WTC11 (cell line): Measurements from ENCODE around the gene ANAPC13. TPM values are rescaled to one million over a fixed set of nuclear protein-coding genes. Genes with fewer than 3 reads are reported as not detected.

ENCODE experiments used
- ATAC-seq: fragments of 200-7000 bp; cut with Tn5 transposase; 2 replicates; pipeline ENCODE4 v1.10.0; 2021; ENCODE audit warnings: mild to moderate bottlenecking, moderate library complexity
- CTCF ChIA-PET: fragments of 300-600 bp; sonication (Branson Sonifier 250); formaldehyde crosslinking; loops from one replicate; lab custom pipeline; 2021; ENCODE audit warnings: antibody characterized with exemption; lab: Charles Lee
- POLR2A ChIA-PET: fragments of 350-600 bp; sonication (Branson Sonifier 250); formaldehyde crosslinking; loops from one replicate; lab custom pipeline; 2021; ENCODE audit warnings: antibody characterized with exemption; lab: Charles Lee
- DNase-seq: peaks from one replicate; pipeline ENCODE4 v3.0.0; 2021; ENCODE audit warnings: low spot score
- H3K27ac Mint-ChIP-seq: 2 replicates; pipeline ENCODE4 v1.8.0; 2021; ENCODE audit warnings: mixed read lengths
- H3K27me3 Mint-ChIP-seq: 2 replicates; pipeline ENCODE4 v1.8.0; 2021; ENCODE audit warnings: low read depth, mild to moderate bottlenecking, moderate library complexity, mixed read lengths
- H3K36me3 Mint-ChIP-seq: 2 replicates; pipeline ENCODE4 v1.8.0; 2021; ENCODE audit warnings: mixed read lengths
- H3K4me1 Mint-ChIP-seq: 2 replicates; pipeline ENCODE4 v1.8.0; 2022; ENCODE audit warnings: mixed read lengths
- H3K4me3 Mint-ChIP-seq: 2 replicates; pipeline ENCODE4 v1.8.0; 2021; ENCODE audit warnings: mild to moderate bottlenecking, moderate library complexity, mixed read lengths
- H3K9me3 Mint-ChIP-seq: 2 replicates; pipeline ENCODE4 v1.8.0; 2021; ENCODE audit warnings: mixed read lengths
- AFF4 ChIP-seq: sonication (generic); formaldehyde crosslinking; IDR thresholded peaks from 2 replicates; pipeline ENCODE4 v1.8.1; 2023; ENCODE audit warnings: mild to moderate bottlenecking, missing genetic modification reagents, borderline replicate concordance
- AR ChIP-seq: fragments of 250-450 bp; sonication (Bioruptor Pico); IDR thresholded peaks from 2 replicates; pipeline ENCODE4 v1.9.0; 2021; ENCODE audit warnings: mild to moderate bottlenecking
- CREM ChIP-seq: sonication (generic); formaldehyde crosslinking; IDR thresholded peaks from 2 replicates; pipeline ENCODE4 v1.8.1; 2022; ENCODE audit warnings: mild to moderate bottlenecking, missing genetic modification reagents, moderate library complexity
- ESRRA ChIP-seq: sonication (generic); formaldehyde crosslinking; IDR thresholded peaks from 2 replicates; pipeline ENCODE4 v1.8.1; 2022; ENCODE audit warnings: mild to moderate bottlenecking, missing genetic modification reagents, borderline replicate concordance
- FOXP4 ChIP-seq: sonication (generic); formaldehyde crosslinking; IDR thresholded peaks from 2 replicates; pipeline ENCODE4 v1.8.0; 2022; ENCODE audit warnings: mild to moderate bottlenecking, missing genetic modification reagents
- KAT7 ChIP-seq: sonication (generic); formaldehyde crosslinking; IDR thresholded peaks from 2 replicates; pipeline ENCODE4 v1.8.1; 2023; ENCODE audit warnings: missing genetic modification reagents, mild to moderate bottlenecking, borderline replicate concordance
- NFATC4 ChIP-seq: fragments of 250-450 bp; sonication (Bioruptor Pico); IDR thresholded peaks from 2 replicates; pipeline ENCODE4 v1.9.0; 2021; ENCODE audit warnings: mild to moderate bottlenecking
- NR3C1 ChIP-seq: sonication (generic); formaldehyde crosslinking; conservative IDR thresholded peaks from 2 replicates; pipeline ENCODE4 v1.8.1; 2023; ENCODE audit warnings: low read depth, mild to moderate bottlenecking, missing genetic modification reagents
- OVOL2 ChIP-seq: fragments of 250-450 bp; sonication (Bioruptor Pico); IDR thresholded peaks from 2 replicates; pipeline ENCODE4 v1.9.0; 2021; ENCODE audit warnings: mild to moderate bottlenecking, borderline replicate concordance
- PRDM15 ChIP-seq: sonication (generic); formaldehyde crosslinking; IDR thresholded peaks from 2 replicates; pipeline ENCODE4 v1.8.0; 2022; ENCODE audit warnings: missing genetic modification reagents
- SP1 ChIP-seq: sonication (generic); formaldehyde crosslinking; conservative IDR thresholded peaks from 2 replicates; pipeline ENCODE4 v1.8.1; 2022; ENCODE audit warnings: missing genetic modification reagents
- ZBTB21 ChIP-seq: sonication (generic); formaldehyde crosslinking; IDR thresholded peaks from 2 replicates; pipeline ENCODE4 v1.8.1; 2023; ENCODE audit warnings: mild to moderate bottlenecking, missing genetic modification reagents, borderline replicate concordance
- ZNF138 ChIP-seq: sonication (generic); formaldehyde crosslinking; conservative IDR thresholded peaks from 2 replicates; pipeline ENCODE4 v1.8.1; 2022; ENCODE audit warnings: mild to moderate bottlenecking, moderate library complexity, missing genetic modification reagents
- ZNF219 ChIP-seq: sonication (generic); formaldehyde crosslinking; IDR thresholded peaks from 2 replicates; pipeline ENCODE4 v1.8.0; 2023; ENCODE audit warnings: missing genetic modification reagents, mild to moderate bottlenecking, borderline replicate concordance
- ZNF416 ChIP-seq: fragments of 250-450 bp; sonication (Bioruptor Pico); IDR thresholded peaks from 2 replicates; pipeline ENCODE4 v1.9.0; 2021; ENCODE audit warnings: mild to moderate bottlenecking, inconsistent platforms
- total RNA-seq: library from RNA; stranded (reverse); gene quantifications from 3 replicates; pipeline ENCODE4 v1.2.3, GENCODE V29; 2021

ANAPC13 gene
- total RNA-seq, 1 experiment from 2014 or later, result 29.7 TPM

- CTCF ChIA-PET, result no interaction called here
- POLR2A ChIA-PET, result no interaction called here
- no peak for TF ChIP-seq ESRRA
- TF ChIP-seq FOXP4, result no peak
- no peak for TF ChIP-seq PRDM15
- no peak for TF ChIP-seq SP1 (CRISPR knock-in tag)
- no peaks in the 10 kb centered on the region for H3K9me3 Mint-ChIP-seq
- no peaks in the 10 kb centered on the region for H3K27me3 Mint-ChIP-seq
- H3K4me1 Mint-ChIP-seq, result peaks cover 20% of the 10 kb centered on the region
- H3K36me3 Mint-ChIP-seq, result no peaks in the 10 kb centered on the region
- ATAC-seq, result no peak
- DNase-seq, result no peak
- 0 out of 2 replicates have a peak overlapping the region, but pooled peaks have one; percentile 3 for H3K27ac Mint-ChIP-seq
- no peak overlapping the region for H3K4me3 Mint-ChIP-seq
Observed at GRCh38 chr3:134468519-134468918, 17.3 kb downstream of the ANAPC13 start.

- CTCF ChIA-PET, result interaction anchor here (0.8 to 1.5 kb wide), 5 partner anchors 7 to 159 kb away, joined by 3 to 5 read pairs (median 4); no protein-coding TSS in a partner anchor
Observed at GRCh38 chr3:134466331-134466730, 19.5 kb downstream of the ANAPC13 start.

More at GRCh38 chr3:134466331-134466730, 19.5 kb downstream of the ANAPC13 start:
- Mint-ChIP-seq H3K36me3 (no peaks in the 10 kb centered on the region), H3K27me3 (no peaks in the 10 kb centered on the region), H3K9me3 (no peaks in the 10 kb centered on the region), H3K4me1 (peaks cover 37% of the 10 kb centered on the region), H3K4me3 (no peak overlapping the region), H3K27ac (no peak overlapping the region)
- TF ChIP-seq AFF4 (CRISPR knock-in tag) (no peak), ZBTB21 (no peak), ZNF416 (CRISPR knock-in tag) (no peak), ZNF219 (CRISPR knock-in tag) (no peak), SP1 (CRISPR knock-in tag) (no peak), NR3C1 (CRISPR knock-in tag) (no peak), AR (CRISPR knock-in tag) (no peak), OVOL2 (CRISPR knock-in tag) (no peak), NFATC4 (CRISPR knock-in tag) (no peak), KAT7 (CRISPR knock-in tag) (no peak), PRDM15 (no peak), ZNF138 (CRISPR knock-in tag) (no peak), CREM (no peak)
- POLR2A ChIA-PET, result interaction anchor here (1.0 kb wide), 1 partner anchor 94 kb away, joined by 9 read pairs; no protein-coding TSS in a partner anchor
- no peak for DNase-seq
- no peak for ATAC-seq
